ENCODE results near the gene DACH1.
"Not testable (repeated sequence)": the region's sequence is repeated elsewhere in the genome, so short reads cannot be mapped to it uniquely, and the experiment has no call there.

DACH1 gene

DNA sequence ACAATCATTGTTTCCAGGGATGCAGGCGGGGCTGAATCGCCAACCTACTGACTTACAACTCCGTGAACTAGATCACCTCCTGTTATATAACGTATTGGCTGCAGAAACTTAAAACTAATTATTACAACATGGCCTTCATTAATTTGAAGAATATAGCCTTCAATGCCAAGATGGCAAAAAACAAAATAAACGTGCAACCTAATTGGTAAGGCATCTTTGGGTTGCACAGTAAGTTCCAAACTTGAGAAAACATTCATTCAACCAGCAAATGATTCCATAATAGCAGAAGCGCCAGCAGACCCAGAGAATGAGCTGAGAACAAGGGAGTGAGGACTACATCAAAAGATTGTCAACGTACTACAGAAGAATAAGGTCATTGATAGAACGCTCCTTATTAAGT, 39.8 kb downstream of the DACH1 start:
- no peak for DNase-seq

DNA sequence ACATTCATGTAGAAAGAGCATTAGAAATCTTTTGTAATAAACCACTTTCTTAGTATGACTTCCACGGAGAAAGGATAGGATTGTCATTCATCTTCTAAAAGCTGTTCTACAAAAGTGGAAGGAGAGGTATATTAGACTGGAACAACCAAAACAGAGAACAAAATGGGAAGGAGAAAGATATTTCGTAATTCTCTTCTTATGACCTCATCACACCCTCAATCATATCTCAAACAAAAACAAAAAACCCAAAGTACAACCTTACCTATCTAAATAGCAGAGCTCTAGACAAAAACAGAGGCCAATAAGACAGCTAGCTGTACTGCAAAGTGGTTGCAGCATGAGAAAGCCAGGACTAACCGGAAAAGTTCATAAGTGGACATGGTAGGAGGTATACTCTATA, 46.3 kb downstream of the DACH1 start:
- peak; percentile 24 for DNase-seq

DNA sequence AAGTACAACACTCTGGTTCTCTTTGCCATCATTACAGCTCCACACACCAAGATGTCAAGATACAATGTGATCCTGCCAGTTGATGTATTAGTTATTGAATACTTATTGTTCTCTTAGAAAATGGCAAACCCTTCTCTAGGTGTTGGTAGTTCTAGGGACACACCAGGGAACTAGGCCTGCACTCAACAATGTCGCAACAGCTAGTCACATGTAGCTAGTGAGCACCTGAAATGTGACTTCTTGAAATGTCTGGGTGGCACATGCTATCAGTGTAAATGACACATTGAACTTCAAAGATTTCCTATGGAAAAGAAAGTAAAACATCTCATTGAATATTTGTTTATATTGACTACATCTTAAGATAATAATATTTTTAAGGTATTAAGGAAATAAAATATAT, 49.7 kb downstream of the DACH1 start:
- no peak for DNase-seq

DNA sequence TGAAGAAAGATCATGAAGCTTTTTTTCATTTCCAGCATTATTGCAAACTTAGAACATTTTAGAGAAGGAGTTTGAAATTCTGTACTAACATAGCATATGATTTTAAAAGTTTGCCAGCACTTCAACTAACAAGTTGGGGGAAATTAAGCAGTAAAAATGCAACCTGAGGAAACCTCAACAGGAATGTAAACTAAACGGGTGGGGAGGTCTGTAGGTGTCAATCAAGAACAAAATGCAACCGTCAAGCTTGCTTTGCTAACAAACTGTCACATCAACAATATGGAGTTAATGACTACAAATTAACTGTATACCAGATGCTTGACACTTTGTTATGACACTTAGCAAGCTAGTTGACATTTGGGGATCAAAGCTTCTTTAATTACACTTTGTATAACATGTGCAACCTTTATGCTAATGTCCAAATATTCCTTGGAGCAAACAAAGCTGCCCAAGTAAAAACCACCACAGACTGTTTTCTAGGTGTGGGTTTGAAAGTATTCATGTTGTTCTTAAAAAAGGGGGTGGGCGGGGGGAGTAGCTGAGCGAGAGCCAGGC, 52.1 kb downstream of the DACH1 start:
- DNase-seq: no peak

DNA sequence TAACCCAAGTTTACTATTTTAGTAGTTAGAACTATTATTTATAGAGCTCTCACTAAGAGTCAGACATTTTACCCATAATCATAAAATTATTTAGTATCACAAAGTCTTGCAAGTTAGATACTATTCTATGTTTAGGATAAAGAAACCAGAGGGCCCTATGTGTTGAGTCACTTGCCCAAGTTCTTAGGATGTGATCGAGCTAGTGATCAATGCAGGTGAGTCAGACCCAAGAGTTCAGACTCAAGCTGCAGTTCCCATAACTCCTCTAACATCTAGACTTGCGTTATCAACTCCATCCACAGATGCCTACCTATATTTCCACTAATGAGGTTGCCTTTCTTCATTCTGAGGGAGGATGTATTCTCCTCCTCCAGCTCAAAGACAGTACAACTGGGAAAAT, 53.8 kb downstream of the DACH1 start:
- DNase-seq: no peak

DNA sequence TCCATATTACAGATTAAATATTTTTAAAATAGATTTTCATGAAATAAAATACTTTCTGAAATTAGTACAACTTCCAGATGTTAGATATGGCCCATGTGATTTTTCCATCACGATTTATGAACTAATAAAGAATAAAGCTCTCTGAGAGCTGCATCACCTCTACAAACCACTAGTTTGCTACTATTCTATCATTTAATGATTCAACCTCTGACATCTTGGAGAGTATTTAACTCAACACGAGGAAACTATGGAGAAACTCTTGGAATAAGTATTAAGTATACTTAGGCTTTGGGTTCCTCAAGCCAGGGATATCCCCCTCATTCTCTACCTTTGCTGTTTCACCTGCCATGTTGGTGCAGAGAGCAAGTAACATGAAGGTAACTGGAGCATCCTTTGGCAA, 55.7 kb downstream of the DACH1 start:
- DNase-seq: no peak

DNA sequence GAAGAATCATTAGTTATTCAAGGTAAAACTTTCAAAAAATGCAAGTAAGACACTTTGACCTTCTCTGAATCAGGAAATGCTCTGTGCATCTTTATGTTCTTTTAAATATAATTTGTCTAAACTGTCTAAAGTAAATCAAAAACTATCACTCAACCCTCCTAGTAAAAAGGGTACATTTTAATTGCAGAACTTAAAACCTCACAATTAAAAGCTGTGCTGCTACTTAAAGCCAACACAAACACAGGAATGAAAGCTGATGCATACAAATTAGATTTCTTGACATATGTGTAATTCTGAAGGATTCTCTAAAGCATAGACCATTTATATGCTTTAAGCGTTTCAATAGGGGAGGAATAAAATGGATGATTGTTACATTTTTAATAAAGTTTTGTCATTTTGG, 58.3 kb downstream of the DACH1 start:
- no peak for DNase-seq

- DNase-seq: peak; percentile 17
Measured at GRCh38 chr13:71806886-71807285, 60.1 kb downstream of the DACH1 start.

GRCh38 chr13:71803066-71803465, 63.9 kb downstream of the DACH1 start:
- no peak for DNase-seq

DNA sequence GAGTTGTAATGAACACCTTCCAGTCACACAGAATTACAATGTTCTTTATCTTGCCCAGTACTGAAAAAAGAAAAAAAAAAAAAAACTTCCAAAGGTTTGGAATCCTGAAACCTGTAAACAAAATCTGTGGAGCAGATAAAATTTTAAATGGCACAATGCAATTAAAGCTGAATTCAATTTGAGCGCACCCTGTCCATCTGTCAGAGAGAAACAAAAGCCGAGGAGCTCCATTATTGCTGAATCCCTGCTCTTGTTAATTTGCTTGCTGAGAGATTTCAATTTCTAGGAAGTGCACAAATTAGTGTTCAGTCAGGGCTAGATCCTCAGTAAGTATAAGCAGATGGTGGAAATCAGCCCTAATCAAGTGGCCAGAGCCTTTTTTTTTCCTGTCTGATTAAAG, 65.2 kb downstream of the DACH1 start:
- no peak for DNase-seq

- DNase-seq: peak; percentile 30
Measured at GRCh38 chr13:71801165-71801760, 65.7 kb downstream of the DACH1 start.

DNA sequence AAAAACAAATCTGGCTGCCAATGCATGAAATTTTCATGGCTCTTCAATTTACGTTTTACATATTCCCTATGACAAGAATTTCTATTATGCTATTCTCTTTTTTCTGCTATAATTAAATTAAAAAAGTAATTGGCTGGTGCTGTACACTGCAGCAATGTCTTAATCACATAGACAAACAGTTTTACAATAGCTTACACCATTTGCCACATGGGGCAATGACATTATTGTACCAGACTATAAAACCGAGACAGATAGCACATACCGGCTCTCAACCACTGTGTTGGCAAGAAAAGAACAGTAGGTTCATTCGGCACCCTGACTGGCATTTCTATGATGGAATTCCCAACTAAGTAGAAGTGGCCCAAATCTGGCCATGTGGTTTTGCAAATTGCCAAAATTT, 67.7 kb downstream of the DACH1 start:
- no peak for DNase-seq

GRCh38 chr13:71798707-71799106, 68.3 kb downstream of the DACH1 start:
- no peak for DNase-seq

DNA sequence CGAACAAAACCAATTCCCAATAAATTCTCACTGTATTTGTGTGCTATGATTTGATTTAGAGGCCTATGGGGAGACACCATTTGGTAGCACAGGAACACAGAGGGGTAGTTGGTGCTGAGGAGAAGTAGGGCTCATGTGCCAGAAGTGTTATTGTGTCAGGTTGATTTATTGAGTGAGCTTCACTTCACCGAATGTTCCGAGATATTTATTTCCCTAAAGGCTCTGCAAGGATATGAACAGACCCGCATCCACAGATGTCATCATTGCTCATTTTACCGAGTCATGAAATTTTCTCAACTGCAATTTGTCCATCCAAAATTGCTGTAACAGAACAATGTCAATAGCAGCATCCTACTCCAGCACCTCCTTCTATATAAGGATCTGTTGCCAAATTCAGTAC, 69.5 kb downstream of the DACH1 start:
- no peak for DNase-seq

DNA sequence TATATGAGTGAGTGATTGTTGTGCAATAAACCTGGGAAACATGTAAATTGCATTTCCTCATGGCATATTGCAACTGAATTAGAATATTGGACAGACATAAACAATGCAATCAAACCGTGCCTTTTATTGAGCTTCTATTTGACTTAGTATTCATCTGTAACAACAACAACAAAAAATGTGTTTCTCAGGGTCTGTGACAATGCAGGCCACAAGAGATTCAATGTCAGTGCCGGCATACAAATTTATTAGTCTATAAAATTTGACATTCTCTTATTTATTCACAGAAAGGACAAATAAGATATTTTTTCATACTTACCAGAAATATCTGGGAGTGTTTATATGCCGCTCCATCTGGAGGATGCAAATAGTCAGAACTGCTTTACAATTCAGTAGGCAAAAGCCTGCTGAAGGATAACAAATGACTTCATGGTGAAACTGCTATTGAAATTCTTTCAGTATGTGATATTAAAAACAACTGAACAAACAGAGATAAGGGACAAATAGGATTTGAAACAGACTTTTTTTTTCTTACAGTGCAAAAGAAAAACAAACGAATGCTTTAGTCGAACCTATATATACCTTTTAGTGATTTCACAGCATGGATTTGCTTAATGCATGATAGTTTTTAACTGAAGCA, 77.2 kb downstream of the DACH1 start:
- no peak for DNase-seq

- DNase-seq: no peak
Measured at GRCh38 chr13:71789037-71789436, 78.0 kb downstream of the DACH1 start.

DNA sequence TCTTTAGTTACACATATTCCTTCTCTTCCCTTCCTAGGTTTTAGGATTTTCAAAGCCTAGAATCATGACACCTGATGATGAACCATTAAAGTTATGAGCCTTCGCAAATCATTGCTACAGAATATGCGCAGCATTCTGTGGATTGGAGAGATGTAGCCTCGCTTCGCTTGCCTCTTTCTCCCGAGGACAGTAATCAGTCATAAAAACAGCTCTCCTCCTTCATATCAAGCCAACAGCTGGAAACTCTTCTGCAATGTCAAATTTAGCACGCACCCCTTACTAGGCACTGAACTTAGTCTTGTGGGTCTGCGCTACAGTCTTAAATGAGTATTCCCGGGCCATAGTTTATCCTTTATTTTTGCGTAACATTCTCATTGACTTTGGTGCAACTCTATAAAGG, 79.6 kb downstream of the DACH1 start:
- DNase-seq: no peak

- DNase-seq: no peak
Measured at GRCh38 chr13:71786875-71787274, 80.1 kb downstream of the DACH1 start.

DNA sequence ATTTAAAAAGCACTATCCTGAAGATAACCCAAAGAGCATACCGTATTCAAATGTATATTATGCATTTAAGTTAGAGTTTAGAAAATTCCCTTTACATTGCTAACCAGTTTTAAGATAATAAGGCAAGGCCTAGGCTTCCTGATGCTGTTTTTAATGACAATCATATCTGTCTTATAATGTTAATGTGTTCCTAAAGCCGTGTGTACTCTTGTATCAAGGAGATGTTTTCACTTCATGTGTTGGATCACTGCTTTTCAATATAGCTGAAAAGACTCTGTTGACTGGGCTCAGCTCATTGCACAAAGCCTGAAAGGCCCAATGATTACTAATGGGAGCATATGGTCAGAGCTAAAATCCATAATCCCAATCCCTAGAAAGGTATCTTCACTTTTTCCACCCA, 81.6 kb downstream of the DACH1 start:
- DNase-seq: no peak

DNA sequence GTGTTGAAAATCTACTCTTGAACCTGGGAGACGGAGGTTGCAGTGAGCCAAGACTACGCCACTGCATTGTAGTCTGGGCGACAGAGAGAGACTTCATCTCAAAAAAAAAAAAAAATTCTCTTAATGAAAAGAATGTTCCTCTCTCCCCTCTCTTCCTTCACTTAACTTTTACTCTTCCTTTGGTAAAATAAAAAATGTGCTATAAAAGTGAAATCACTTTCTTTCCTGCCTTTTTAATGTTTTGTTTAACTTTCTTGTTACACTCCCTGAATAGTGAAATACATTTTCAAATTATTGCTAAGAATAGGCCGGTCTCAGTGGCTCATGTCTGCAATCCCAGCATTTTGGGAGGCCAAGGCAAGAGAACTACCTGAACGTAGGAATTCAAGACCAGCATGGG, 86.5 kb downstream of the DACH1 start:
- no peak for DNase-seq

GRCh38 chr13:71778998-71779397, 88.0 kb downstream of the DACH1 start:
- DNase-seq: not testable (repeated sequence)

- no peak for DNase-seq
Measured at GRCh38 chr13:71775966-71776365, 91.0 kb downstream of the DACH1 start.

GRCh38 chr13:71774863-71775262, 92.1 kb downstream of the DACH1 start:
- DNase-seq: no peak

GRCh38 chr13:71773531-71773930, 93.5 kb downstream of the DACH1 start:
- DNase-seq: no peak

DNA sequence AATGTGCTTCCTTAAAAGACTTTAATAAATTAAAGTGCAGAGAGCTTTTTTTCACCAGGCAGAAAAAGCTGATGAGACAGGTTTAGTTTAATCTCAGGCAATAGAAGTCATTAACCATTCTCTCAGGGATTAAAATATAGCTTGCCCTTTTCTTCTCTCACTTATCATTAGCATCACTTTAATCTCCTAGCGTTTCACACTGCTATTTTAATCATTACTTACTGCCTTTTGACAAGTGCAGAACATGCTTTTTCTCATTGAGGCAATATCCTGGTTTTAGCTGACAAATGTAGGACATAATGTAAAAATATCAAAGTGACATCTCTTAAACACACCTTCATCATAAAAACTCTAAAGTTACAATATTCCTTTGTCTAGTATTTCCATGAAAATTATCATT, 94.6 kb downstream of the DACH1 start:
- no peak for DNase-seq
